ENCODE results near the gene MYBPC1.

DNA sequence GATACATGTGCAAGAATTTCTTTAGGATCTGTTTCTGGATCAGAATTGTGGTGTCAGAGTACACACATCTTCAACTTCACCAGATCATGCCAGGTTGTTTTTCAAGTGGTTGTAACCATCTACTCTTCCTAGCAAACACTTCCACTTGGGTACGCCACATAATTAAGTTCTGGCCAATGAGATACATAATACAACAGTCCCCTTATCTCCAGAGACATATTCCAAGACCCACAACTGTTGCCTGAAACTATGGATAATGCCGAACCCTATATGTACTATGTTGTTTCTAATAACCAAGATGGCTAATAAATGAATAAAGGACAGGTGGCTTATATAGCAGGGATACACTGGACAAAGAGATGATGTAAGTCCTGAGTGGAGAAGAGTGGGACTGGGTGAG is 100.2 kb downstream of the MYBPC1 start:
- TF ChIP-seq, protein P1, sequence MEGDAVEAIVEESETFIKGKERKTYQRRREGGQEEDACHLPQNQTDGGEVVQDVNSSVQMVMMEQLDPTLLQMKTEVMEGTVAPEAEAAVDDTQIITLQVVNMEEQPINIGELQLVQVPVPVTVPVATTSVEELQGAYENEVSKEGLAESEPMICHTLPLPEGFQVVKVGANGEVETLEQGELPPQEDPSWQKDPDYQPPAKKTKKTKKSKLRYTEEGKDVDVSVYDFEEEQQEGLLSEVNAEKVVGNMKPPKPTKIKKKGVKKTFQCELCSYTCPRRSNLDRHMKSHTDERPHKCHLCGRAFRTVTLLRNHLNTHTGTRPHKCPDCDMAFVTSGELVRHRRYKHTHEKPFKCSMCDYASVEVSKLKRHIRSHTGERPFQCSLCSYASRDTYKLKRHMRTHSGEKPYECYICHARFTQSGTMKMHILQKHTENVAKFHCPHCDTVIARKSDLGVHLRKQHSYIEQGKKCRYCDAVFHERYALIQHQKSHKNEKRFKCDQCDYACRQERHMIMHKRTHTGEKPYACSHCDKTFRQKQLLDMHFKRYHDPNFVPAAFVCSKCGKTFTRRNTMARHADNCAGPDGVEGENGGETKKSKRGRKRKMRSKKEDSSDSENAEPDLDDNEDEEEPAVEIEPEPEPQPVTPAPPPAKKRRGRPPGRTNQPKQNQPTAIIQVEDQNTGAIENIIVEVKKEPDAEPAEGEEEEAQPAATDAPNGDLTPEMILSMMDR (IDR thresholded peaks at IDR 0.05), result no peak
- no peak for TF ChIP-seq POLR2A (IDR thresholded peaks at IDR 0.05)
